NCI-H1105 treated with DMSO at 0.1 percent for 48 hours (cell line): ENCODE data around the gene ZBTB7B.

ENCODE experiments used
- DNase-seq: peaks from one replicate; lab custom pipeline; 2025; lab: John Stamatoyannopoulos, UW

The ZBTB7B gene

GRCh38 chr1:155038602-155039307 lies 36.2 kb downstream of the ZBTB7B start:
- no peak for DNase-seq

GRCh38 chr1:155039308-155039669 lies 36.7 kb downstream of the ZBTB7B start:
- DNase-seq: no peak

GRCh38 chr1:155040358-155041093 lies 37.9 kb downstream of the ZBTB7B start:
- DNase-seq: no peak

- no peak for DNase-seq
Observed at GRCh38 chr1:155042789-155043188, 40.2 kb downstream of the ZBTB7B start.

GRCh38 chr1:155043301-155043702 lies 40.7 kb downstream of the ZBTB7B start:
- no peak for DNase-seq

- DNase-seq: no peak
Observed at GRCh38 chr1:155043793-155044192, 41.2 kb downstream of the ZBTB7B start.

GRCh38 chr1:155044365-155044764 lies 41.8 kb downstream of the ZBTB7B start:
- no peak for DNase-seq

GRCh38 chr1:155044812-155045657 lies 42.4 kb downstream of the ZBTB7B start:
- DNase-seq: peak; percentile 37

GRCh38 chr1:155048449-155049334 lies 46.1 kb downstream of the ZBTB7B start:
- DNase-seq: no peak

GRCh38 chr1:155049651-155050559 lies 47.3 kb downstream of the ZBTB7B start:
- DNase-seq: no peak

- peak; percentile 52 for DNase-seq
Observed at GRCh38 chr1:155050560-155051341, 48.1 kb downstream of the ZBTB7B start, which contains the start of gene ADAM15. TSS of gene ADAM15 (plus strand) at chr1:155051316. CDS start at chr1:155051387, 71 bp downstream.

- DNase-seq: no peak
Observed at GRCh38 chr1:155051342-155051776, 48.8 kb downstream of the ZBTB7B start.

- peak; percentile 30 for DNase-seq
Observed at GRCh38 chr1:155051777-155052398, 49.3 kb downstream of the ZBTB7B start.

- peak; percentile 46 for DNase-seq
Observed at GRCh38 chr1:155052439-155053395, 50.1 kb downstream of the ZBTB7B start.

GRCh38 chr1:155053531-155054105 lies 51.0 kb downstream of the ZBTB7B start:
- no peak for DNase-seq

GRCh38 chr1:155057104-155057503 lies 54.5 kb downstream of the ZBTB7B start:
- no peak for DNase-seq

- DNase-seq: no peak
Observed at GRCh38 chr1:155057788-155058211, 55.2 kb downstream of the ZBTB7B start.
